Pancreas (tissue), 10 donors: Measurements from ENCODE around the gene POSTN. TPM values are rescaled to one million over a fixed set of nuclear protein-coding genes. Genes with fewer than 3 reads are reported as not detected.
A peak's percentile ranks its signal among the peaks of the same experiment; 100 is the strongest.

ENCODE experiments used
- ATAC-seq, 4 donors: fragments of 200-7000 bp; cut with Tn5 transposase; one replicate each; pipeline versions ENCODE4 v1.8.0 to v1.9.1; 2020; ENCODE audit warnings: mild to moderate bottlenecking in 4 of 4, moderate library complexity in 4 of 4
- DNase-seq, 6 donors: peaks; one replicate each; pipeline ENCODE4 v3.0.0-alpha.2; 2020
- FAIRE-seq: peaks from 2 replicates; lab custom pipeline; 2012; peaks lifted over from hg19 to GRCh38; lab: Jason Lieb, UNC
- H3K27ac ChIP-seq, 4 donors: fragments of 200-600 bp; sonication (generic); 1 replicate in 3 of 4; 2 replicates in 1 of 4; pipeline versions ENCODE4 v1.5.0 to v1.8.0; 2020
- H3K27me3 ChIP-seq, 4 donors: fragments of 200-600 bp; one replicate each; pipeline ENCODE4 v1.8.0; 2021
- H3K36me3 ChIP-seq, 3 donors: fragments of 200-600 bp; sonication (generic) in 1 of 3; one replicate each; pipeline versions ENCODE4 v1.5.0 to v1.8.0; 2020 to 2021
- H3K4me1 ChIP-seq, 3 donors: fragments of 200-600 bp; one replicate each; pipeline ENCODE4 v1.8.0; 2021
- H3K4me3 ChIP-seq, 4 donors: fragments of 200-600 bp; sonication (generic) in 2 of 4; one replicate each; pipeline versions ENCODE4 v1.5.0 to v1.8.0; 2020 to 2021
- H3K9me3 ChIP-seq, 4 donors: fragments of 200-600 bp; one replicate each; pipeline ENCODE4 v1.8.0; 2021
- CTCF ChIP-seq, 4 donors: fragments of 200-600 bp; sonication (generic) in 3 of 4; IDR thresholded peaks; one replicate each; pipeline versions ENCODE4 v1.5.0 to v1.8.0; 2021; ENCODE audit warnings: antibody characterized with exemption in 4 of 4
- WGBS, 2 donors: extraction: QIAGEN DNeasy Blood & Tissue Kit; methylation state at CpG; one replicate each; pipeline ENCODE4 v1.1.7; 2013; 5-methylcytosine and 5-hydroxymethylcytosine counted together
- intact Hi-C, 3 donors: fragments of 100-400 bp; cut with DNase I; formaldehyde crosslinking; loops; one replicate each; pipeline versions ENCODE4 v1.11.1 to v1.14.2; 2022
- polyA plus RNA-seq, 2 donors: library from polyadenylated mRNA; stranded (reverse); fragments of 200-250 nt; gene quantifications; one replicate each; pipeline ENCODE4 v1.2.3, GENCODE V29; 2013
- total RNA-seq, 6 donors: library from RNA; stranded (reverse); fragmentation: NEBNext Ultra II Directional in 4 of 6; extraction: Animal tissue kit (Norgen Biotek cat#: 25700) in 4 of 6; gene quantifications; one replicate each; pipeline versions ENCODE4 v1.2.1 to v1.2.4, GENCODE V29; 2021 to 2023
- donor health status: healthy with polysubstance abuse.
- donor health status: DM: no; HTN: no; CAD: no; lungs with moderate emphysema.
- donor health status: DM: no; HTN: no; CAD: no.
- donor health status: control.
- donor health status: control.
- donor health status: Bipolar disorder and iron deficiency.
- donor health status: DM: yes; HTN: yes; CAD: no.
- donor health status: DM: no; HTN: no; CAD: no.
- donor health status: DM: no; HTN: no; CAD: no.
- donor health status: DM: yes; HTN: yes; CAD: no.

POSTN gene
- total and polyA plus RNA-seq, 8 donors, result 0.24 to 41.6 (median 2.4) TPM

- Histone ChIP-seq H3K9me3 (no peaks in the 10 kb centered on the region), H3K27me3 (no peaks in the 10 kb centered on the region), H3K4me3 (no peak overlapping the region), H3K4me1 (no peaks in the 10 kb centered on the region), H3K36me3 (no peaks in the 10 kb centered on the region), H3K27ac (no peak overlapping the region)
- DNase-seq (no peak), ATAC-seq (peak in 1 of 4 donors; percentile 31), FAIRE-seq (no peak)
- 57 to 64% methylated on average over 3 of the region's 3 CpGs for WGBS, 2 donors
- intact Hi-C loops, result no loop called here
- no peak for TF ChIP-seq CTCF (IDR thresholded peaks at IDR 0.05)
These were observed 71.7 kb downstream of the POSTN start for GRCh38 chr13:37526710-37527473.

GRCh38 chr13:37515226-37515625 lies 83.3 kb downstream of the POSTN start:
- intact Hi-C loops, result loop anchor here in 1 of 3 donors (2.0 kb wide), 1 partner anchor 18 kb away; no protein-coding TSS in a partner anchor
- ATAC-seq, result no peak

More at GRCh38 chr13:37515226-37515625, 83.3 kb downstream of the POSTN start:
- FAIRE-seq (no peak), DNase-seq (no peak)
- no peak overlapping the region for H3K27ac ChIP-seq
- H3K27me3 ChIP-seq, result no peaks in the 10 kb centered on the region
- H3K36me3 ChIP-seq, result no peaks in the 10 kb centered on the region
- no peak for TF ChIP-seq CTCF (IDR thresholded peaks at IDR 0.05)
- H3K4me1 ChIP-seq, result no peaks in the 10 kb centered on the region
- H3K9me3 ChIP-seq, result no peaks in the 10 kb centered on the region
- no peak overlapping the region for H3K4me3 ChIP-seq
- 61 to 73% methylated on average over 1 of the region's 1 CpG for WGBS, 2 donors
